Choroid plexus epithelial cell (primary cell): Measurements from ENCODE around the gene KCNIP1.

ENCODE experiments used
- DNase-seq: peaks from one replicate; pipeline ENCODE4 v3.0.0-alpha.2; 2010; ENCODE audit warnings: low read depth
- H3K4me3 ChIP-seq: 2 replicates; pipeline ENCODE4 v1.5.1; 2011; ENCODE audit warnings: low read depth, mild to moderate bottlenecking, control low read depth, low read length, moderate library complexity
- TF ChIP-seq, protein P1 (sequence below): conservative IDR thresholded peaks from 2 replicates; pipeline ENCODE4 v1.5.1; 2011; ENCODE audit warnings: low read depth, mild to moderate bottlenecking, control low read depth, inconsistent platforms, low read length, moderate library complexity

Gene KCNIP1

DNA sequence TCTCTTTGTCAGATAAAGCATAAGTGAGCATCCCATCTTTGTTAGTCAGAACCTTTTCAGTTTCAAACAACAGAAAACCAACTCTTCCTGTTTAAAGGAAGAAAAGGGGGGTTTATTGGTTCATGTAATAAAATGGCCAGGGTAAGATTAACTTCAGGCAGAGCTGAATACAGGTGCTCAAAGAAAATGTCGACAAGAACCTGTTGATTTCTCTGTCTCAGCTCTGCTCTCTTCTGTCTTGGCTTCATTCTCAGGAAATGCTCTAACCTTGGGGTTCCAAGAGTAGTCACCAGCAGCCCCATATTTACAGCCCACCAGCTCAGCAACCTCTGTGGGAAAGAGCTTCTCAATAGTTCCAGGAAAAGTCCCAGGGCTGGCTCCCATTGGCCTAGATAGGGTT, 25.2 kb downstream of the KCNIP1 start:
- no peak overlapping the region for H3K4me3 ChIP-seq
- TF ChIP-seq, protein P1, sequence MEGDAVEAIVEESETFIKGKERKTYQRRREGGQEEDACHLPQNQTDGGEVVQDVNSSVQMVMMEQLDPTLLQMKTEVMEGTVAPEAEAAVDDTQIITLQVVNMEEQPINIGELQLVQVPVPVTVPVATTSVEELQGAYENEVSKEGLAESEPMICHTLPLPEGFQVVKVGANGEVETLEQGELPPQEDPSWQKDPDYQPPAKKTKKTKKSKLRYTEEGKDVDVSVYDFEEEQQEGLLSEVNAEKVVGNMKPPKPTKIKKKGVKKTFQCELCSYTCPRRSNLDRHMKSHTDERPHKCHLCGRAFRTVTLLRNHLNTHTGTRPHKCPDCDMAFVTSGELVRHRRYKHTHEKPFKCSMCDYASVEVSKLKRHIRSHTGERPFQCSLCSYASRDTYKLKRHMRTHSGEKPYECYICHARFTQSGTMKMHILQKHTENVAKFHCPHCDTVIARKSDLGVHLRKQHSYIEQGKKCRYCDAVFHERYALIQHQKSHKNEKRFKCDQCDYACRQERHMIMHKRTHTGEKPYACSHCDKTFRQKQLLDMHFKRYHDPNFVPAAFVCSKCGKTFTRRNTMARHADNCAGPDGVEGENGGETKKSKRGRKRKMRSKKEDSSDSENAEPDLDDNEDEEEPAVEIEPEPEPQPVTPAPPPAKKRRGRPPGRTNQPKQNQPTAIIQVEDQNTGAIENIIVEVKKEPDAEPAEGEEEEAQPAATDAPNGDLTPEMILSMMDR, result no peak
- no peak for DNase-seq

DNA sequence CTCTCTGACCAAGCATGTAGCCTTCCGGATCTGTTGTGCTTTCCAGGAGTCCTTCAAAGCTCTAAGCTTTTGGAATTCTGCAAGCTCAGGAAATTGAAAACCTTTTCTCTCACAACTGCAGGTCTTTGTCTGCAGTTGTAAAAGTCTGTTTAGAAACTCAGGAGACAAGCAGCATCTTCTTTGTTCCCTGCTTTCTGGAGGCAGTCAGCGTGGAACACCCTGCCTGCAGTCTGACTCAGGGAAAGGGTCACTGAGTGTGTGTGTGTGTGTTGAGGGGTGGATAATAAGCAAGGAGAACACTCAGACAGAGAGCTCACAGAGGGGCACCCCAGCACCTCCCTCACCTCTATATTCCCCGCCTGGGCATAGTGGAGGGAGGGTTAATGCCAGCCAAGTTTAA, 29.1 kb downstream of the KCNIP1 start:
- H3K4me3 ChIP-seq, result no peak overlapping the region
- TF ChIP-seq, protein P1, result no peak

DNA sequence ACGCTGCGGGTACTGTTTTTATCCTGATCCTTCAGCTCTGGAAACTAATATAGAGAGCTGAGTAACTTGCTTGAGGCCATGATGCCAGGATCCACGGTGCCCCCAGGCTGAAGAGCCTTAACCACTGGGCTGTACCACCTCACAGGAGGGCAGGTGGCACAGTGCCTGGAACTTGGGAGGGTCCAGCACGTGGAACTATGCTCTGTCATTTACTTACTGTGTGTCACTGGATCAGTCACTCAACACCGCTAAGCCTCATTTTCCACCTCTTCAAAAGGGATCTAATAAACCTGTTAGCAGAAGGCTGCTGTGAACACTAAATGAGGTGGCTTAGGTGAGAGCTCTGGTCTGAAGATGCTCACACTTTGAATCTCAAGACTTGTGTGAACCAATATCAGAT, 29.6 kb downstream of the KCNIP1 start:
- TF ChIP-seq, protein P1, result no peak
- DNase-seq, result no peak
- H3K4me3 ChIP-seq, result no peak overlapping the region

More for the DNA sequence above, 29.1 kb downstream of the KCNIP1 start:
- no peak for DNase-seq

DNA sequence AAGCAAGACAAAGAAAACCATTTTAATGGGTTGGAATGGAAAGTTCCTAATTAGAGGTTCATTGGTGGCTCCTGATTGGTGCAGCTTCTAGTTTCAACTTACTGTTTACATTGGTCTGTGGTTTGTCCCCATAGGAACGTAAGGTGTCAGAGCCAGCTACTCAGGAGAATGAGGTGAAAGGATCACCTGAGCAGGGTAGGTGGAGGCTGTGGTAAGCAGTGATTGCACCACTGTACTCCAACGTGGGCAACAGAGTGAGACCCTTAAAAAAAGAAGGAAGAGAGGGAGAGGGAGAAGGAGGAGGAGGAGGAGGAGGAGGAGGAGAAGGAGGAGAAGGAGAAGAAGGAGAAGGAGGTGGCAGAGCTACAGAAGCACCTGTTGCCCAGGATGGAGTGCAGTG, 30.4 kb downstream of the KCNIP1 start:
- DNase-seq, result no peak
- TF ChIP-seq, protein P1, result no peak
- H3K4me3 ChIP-seq, result no peak overlapping the region

DNA sequence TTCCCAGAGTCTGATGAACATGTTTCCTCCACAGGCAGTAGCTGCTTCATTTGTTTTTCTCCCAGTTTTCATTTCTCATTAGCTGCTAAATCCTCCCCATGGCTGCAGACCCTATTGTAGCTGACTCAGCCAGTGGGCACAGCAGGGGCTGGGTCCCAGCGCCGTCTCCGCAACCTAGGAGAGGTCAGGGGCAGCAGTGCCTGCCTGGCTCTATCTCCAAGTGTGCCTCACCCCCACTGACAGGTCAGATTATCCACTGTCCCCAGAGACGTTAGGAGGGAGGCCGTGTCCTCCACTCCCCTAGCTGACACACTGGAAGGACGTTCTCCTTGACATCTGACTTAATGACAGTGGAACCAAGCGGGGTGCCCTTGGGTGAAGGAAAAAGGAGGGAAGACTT, 31.1 kb downstream of the KCNIP1 start:
- DNase-seq, result no peak
- TF ChIP-seq, protein P1, result no peak
- no peak overlapping the region for H3K4me3 ChIP-seq

DNA sequence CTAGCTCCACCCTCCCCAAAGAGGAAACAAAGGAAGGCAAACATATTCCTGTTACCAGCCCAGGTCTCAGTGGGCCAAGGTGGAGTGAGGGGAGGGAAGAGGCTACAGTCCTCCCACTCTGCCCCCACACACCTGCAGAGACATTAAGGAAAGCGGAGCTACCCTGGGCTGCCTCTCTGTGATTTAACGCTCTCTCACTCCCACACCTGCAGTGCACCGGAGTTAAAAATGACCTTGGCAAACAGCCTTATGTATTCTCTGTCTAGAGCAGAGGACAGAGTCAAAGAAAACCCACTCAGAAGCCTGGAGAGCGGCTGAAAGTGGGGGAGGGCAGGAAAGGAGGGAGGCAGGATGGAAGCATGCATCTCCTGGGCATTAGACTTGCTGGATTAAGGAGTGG, 32.7 kb downstream of the KCNIP1 start:
- no peak for DNase-seq
- TF ChIP-seq, protein P1, result no peak
- no peak overlapping the region for H3K4me3 ChIP-seq

DNA sequence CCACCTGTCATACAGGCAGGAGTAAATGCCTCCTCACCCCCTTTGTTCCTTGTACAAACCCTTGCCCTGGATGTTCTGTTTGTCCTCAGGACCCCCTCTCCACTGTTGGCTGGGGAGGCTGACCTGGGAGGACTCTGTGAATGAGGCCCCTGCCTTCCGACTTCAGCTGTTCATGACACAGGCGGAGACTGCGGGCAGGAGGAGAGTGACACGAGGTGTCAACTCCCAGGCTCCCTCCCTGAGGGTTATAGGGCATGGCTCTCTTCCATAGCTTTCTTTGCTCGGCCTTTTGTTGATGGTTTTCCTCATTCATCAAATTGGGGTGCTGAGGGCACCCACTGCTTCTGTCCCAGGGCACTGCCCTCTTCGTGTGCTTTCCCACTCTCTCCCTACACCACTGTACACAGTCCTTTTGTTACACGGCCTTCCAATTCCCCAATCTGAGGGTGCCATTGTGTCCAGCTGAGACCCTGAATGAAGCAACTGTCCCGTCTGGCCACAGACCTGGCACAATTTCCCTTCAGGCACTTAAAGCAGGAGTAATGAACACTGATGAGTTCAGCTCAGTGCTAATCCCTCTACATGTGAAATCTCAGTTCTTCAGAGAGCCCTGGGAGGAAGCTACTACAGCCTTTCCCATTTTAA, 33.8 kb downstream of the KCNIP1 start:
- H3K4me3 ChIP-seq, result no peak overlapping the region
- TF ChIP-seq, protein P1, result no peak
- no peak for DNase-seq
